MM.1S (cell line): ENCODE measurements around the gene SSC5D.

Experiments
- CTCF ChIP-seq: fragments of 300-600 bp; sonication (generic); IDR thresholded peaks from 2 replicates; pipeline ENCODE4 v1.5.1; 2016; ENCODE audit warnings: antibody characterized with exemption, low read length, mixed read lengths
- EZH2 ChIP-seq: fragments of 300-600 bp; sonication (generic); optimal IDR thresholded peaks from 2 replicates; pipeline ENCODE3; 2017; ENCODE audit warnings: low read depth, mild to moderate bottlenecking, antibody characterized with exemption, low read length, mixed read lengths

- TF ChIP-seq EZH2 = no peak
- no peak for TF ChIP-seq CTCF
Observed at GRCh38 chr19:55451965-55452748, 36.1 kb upstream of the SSC5D start.
